ENCODE measurements around the gene RBPMS2.

RBPMS2 gene

DNA sequence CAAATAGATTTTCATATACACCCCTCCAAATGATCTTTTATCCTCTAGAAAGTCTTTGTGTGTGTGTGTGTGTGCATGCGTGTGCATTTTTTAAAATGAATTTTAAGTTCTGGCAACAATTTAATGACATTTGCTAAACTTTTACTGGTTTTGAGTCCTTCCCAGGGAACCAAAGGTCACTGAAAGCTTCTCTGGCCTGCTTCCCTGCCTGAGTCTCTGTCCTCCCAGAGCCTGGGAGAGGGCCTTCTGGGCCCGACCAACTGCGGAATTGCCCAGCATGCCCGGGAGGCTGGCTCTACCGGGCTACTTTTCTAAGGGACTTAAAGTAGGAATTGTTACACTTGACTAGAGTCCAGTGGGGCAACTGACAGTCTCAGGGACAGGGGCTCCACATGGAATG lies 7.4 kb upstream of the RBPMS2 start:
- DNase-seq, result no peak

DNA sequence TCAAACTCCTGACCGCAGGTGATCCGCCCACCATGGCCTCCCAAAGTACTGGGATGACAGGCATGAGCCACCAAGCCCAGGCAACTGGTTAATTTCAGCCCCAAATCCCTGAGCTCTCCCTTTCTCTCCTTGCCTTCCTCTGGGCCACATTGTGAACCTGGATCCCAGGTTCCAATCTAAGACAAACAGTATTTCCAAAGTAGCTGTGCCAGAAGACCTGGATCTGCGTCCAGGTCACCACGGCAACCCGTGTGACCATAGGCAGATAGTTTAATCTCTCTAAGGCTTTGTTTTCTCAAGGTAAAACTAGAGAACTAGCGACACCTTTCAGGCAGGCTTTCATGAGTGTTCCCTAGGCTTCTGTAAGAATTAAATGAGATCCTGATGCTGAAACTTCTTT lies 5.9 kb upstream of the RBPMS2 start:
- DNase-seq, result no peak

DNA sequence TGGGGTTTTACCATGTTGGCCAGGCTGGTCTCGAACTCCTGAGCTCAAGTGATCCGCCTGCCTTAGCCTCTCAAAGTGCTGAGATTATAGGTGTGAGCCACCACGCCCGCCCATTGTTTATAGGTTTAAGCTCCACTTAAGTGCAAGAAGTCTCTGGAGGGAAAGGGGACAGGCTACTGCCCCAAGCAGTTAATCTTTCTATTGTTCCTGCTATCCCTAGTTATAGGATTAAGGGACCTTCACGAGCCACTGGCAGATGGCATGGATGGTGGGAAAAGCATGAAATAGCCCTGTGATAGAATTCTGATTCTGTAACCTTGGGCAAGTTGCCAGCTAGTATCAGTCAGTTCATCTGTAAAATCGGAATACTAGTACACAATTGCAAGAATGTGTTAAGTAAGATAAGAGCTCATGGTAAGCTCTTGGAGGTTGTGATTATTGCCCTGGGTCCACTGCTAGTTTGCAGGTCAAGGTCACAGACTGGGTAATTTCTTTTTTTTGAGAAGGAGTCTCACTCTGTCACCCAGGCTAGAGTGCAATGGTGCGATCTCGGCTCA lies 5.3 kb upstream of the RBPMS2 start:
- DNase-seq, result no peak

DNA sequence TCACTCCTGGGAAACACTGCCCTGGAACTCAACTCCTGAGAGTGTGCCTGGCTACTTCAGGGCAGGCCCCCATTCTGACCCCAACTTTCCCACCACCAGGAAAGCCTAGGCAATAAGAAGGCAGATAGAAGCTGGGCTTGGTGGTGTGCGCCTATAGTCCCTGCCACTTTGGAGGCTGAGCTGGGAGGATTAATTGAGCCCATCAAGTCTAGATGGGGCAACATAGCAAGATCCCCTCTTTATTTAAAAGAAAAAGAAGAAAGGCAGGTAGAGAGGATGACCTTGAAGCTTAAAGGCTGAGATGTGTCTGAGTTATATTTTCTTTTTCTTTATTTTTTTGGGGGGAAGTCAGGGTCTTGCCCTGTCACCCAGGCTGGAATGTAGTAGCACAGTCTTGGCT lies 4.2 kb upstream of the RBPMS2 start:
- DNase-seq, result no peak

DNA sequence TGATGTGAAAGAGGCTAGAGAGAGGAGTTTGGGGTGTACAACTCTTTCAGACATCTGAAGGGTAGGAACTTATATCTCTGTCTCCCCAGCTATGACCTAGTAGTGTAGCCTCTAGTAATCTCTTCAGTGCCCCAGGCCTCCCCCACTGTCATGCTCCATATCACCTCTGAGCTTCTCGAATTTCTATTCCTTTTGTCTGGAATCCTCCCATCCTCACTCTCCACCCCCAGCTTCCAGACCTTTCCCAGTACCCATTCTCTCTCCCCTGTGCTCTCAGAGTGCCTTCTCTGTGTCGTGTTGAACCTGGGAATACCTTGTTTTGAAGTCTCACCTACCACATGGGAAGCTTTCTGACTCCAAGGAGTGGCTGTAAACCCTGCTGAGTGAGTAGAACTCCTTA lies 3.6 kb upstream of the RBPMS2 start:
- no peak for DNase-seq

DNA sequence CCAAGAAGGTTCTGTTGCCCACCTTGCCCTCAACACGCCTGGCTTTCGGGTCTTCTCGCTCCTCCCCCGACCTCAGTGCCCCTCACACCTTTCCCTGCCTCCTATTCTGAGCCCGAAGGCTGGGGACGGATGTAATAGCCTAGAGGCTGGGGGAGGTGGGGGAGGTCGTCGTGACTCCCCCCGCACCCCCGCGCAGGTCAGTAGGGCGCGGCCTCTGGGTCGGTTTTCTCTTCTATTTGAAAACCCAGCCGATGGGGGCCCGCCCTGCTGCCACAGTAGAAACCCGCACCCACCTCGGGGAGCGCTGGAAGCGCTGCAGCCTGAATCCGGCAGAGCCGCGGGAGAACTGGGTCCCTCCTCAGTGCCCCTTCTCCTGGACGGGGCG lies 1.0 kb upstream of the RBPMS2 start:
- DNase-seq, result no peak

DNA sequence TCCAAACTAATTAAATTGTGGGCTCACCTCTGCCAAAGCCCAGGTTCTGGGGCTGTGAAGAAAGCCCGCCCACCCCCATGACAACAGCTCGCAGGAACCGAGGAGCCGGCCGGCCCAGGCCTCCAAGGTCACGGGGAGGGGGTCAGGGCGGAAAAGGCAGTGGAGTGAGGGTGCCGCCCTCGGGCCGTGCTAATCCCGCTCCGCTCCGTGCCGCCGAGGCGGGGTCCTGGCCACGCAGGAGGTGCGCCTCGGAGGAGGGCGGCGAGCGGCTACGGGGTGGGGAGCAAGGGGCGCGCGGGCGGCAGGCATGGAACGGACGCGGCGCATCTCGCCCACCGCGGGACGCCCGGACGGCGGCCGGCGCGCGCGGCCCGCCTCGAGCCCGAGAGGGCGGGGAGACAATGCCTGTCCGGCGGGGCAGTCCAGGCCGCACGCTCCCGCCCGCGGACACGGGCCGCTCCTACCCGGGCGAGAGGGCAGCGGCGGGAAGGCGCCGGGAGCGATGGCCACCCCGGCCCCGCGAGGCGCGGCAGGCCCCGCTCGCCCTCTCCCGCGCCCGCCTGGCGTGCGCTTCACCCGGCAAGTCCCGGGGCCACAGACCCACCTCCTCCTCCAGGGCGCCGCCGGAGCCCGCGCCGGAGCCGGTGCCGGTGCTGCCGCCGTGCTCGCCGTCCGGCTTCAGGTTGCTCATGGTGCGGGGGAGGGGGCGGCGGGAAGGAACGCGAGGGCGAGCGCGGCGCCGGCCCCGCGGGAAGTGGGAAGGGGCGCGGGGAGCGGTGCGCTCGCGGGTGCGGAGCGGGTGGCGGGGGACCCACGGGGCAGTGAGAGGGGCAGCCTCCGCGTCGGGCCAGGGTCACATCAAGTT lies 528 bp downstream of the RBPMS2 start:
- peak; percentile 38 for DNase-seq

DNA sequence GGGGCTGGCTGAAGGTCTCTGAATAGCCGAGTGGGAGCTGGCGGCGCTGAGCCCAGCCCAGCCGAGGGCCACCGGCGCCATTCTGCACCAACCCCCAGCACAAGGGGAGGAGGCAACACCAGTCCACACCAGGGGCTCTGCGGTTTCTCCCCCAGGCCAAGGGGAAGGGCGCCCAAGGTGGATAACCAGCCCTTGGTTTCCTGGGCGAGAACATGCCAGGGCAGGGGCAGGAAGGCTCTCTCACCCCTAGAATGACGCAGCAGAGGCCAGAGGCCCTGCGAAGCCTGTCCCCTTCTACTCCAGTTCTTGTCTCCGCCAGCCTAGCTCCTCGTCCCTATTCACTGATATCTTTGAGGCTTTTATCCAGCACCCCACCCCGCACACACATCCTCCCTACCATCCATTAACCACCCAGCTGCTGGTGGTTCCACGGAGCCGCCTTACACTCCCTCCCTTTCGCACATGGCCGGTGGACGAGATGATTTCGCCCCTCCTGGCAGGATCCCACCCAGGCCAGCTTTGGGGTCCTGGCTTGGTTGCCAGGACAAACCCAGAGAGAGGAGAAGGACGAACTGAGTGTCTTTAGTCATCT lies 1.3 kb downstream of the RBPMS2 start:
- no peak for DNase-seq

DNA sequence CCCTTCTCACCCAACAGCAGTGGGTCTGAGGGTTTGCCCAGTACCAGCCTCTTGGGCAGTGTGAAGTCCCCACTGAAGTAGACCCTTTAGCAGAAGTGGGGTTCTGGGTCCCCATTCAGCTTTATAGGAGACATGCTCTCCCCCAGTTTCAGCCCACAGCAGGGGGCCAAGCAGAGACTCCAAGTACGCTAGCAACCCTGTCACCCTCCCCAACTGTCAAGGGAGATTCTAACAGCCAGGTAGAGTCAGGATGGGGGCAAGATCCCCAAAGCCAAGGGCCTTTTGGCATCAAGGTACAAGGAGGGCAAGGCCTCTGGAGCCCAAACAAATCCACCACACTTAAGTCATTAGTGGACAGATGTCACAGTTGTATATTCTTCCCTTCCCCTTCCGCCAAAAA lies 1.8 kb downstream of the RBPMS2 start:
- DNase-seq, result no peak

DNA sequence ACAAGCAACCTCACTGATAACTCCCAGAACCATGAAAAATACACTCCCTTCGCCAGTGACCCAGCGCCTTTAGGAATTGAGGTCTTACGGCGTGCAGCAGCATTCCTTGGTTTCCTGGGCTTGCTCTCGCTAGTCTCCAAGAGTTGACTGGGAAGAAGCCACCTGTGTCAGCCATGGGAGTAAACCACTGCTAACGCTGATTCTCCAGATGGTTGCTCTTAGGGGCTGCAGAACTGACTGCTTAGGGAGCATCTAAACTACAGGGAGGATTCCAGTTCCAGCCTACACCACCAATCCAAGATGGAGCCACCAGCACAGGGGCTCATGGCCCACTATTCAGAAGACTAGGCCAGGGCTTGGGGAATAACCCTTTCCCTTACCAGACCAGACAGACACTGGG lies 2.4 kb downstream of the RBPMS2 start:
- no peak for DNase-seq

DNA sequence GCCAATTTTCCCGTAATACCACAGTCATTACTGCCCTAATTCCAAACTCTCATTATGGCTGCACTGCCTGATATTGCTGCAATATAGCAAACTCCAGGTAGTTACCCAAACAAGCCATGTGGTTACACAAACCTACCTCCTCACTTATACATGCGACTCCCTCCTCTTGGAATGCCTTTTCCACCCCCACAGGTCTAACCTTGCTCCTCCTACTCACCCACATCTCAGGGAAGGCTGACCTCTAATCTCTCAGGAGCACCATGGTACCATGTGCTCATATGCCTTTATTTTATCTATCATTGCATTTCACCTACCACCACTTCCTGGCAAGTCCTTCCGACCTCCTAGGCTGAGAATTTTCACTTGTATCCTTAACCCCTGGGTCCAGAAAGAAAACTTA lies 2.9 kb downstream of the RBPMS2 start:
- no peak for DNase-seq

DNA sequence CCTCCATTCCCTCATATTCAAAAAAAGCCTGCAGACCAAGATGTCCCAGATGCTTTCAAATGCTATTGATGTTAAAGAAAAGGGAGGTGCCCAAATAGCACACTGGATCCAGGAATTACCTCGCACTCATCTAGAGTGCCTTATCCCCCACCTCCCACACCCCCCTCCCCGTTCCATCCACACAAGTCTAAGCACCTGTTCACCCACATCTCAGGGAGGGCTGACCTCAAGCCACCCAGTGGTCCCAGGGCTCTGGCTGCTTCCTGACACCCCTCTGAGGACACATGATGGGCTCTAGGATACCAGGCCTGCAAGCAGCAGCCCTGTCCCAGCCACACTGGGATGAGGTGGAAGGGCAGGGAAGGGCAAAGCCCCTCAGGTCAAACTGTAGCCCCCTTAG lies 4.8 kb downstream of the RBPMS2 start:
- DNase-seq, result no peak

DNA sequence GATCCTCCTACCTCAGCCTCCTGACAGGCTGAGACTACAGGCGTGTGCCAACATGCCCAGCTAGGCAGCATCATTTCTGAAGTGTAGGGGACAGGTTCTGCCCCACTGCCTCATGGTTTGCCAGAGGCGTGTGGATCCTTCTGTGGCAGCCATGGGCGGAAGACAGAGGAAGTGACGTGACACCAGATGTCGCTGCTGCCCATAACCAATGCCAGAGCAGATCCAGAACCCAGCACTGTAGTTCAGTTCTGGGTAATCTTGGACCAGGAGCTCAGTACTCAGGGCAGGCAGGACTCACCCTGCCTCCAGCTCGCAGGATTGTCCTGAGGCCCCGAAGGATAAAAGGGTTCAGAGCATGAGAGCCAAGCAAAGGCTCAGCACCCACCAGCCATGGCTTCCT lies 8.2 kb downstream of the RBPMS2 start:
- DNase-seq, result no peak

DNA sequence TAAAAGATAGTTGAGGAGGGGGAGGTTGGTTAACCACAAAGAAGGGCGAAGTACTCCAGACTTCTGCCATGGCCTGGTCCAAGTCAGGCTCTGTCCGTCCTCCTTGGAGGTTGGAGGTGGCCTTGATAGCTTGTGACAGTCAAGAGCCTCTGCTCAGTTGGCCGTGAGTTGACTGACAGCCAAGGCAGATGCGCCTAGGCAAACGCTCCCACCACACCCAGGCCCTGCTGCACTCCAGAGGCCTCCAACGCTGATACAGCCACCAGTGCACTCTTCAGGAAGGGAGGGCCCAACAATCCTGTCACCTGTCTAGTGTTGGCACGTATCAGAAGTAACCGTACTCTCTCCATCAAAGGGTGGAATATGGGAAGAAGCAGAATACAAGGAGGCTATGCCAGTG lies 9.3 kb downstream of the RBPMS2 start:
- no peak for DNase-seq

DNA sequence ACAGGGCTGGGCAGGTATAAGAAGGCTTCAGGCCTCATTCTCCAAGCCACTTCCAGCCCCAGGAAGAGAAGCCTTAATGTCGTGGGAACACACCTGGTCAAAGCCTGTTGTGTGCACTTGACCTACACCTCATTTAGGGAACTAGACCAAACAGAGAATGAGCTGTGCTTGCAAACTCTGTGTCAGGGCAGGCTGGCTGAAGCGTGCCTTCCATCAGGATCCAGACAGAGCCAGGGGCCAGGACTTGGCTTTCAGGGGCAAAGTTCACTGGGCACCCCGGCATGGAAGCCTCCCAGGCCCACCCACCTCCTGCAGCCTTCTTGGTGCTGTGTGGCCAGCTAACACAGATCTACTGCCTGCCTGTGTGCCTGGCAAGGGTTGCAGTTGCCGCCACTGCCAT lies 11.5 kb downstream of the RBPMS2 start:
- DNase-seq, result no peak

DNA sequence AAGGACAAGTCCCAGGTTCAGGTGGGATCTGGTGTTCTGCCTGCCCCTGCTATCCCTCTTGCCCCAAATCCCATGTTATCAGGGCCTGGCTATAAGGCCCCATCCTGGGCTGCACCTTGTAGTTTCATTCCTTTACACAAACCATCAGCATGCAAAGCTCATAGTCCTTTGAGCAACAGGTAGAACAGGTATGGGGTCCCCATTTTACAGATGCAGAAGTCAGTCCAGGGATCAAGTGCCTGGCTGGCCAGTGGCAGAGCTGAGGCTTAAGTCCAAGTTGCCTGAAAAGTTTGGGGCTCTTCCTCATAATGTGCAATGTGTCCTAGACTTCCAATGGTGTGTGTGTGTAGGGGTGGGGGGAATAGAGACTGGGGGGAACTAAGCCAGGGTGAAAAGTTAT lies 11.9 kb downstream of the RBPMS2 start:
- no peak for DNase-seq

DNA sequence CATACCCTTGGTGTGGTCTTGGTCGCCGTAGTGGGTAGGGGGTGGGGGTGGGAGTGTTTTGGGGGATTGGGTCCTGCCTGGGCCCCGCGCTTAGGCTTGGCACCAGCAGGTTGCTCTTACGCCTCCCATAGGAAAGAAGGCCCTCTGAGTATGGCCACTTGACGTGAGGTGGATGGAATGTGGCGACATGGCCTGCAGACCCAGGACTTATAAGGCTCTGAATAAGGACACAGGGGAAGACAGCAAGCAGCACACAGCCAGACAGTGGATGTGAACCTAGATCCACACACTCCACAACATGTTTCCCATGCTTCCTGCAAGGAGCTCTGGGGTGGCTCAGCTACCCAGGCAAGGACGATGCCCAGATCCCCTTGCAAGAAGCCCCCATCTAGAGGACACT lies 12.4 kb downstream of the RBPMS2 start:
- no peak for DNase-seq

DNA sequence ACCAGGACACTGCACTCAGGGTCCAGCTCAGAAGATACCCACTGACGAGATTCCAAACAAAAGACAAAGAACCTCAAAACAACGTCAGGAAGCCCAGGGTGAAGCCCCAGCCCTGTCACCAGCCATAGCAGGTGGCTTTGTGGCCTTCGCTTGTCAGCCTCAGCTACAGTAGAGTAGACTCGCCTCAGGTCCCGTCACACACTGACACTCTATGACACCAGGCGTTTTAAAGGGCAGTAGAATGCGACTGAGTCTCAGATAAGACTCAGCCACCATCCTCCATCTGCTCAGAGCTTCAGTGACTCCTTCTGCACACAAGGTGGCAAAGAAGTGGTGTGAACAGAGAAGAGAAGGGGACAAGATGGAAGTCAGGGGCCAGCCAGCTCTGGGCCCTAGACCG lies 12.8 kb downstream of the RBPMS2 start:
- no peak for DNase-seq

DNA sequence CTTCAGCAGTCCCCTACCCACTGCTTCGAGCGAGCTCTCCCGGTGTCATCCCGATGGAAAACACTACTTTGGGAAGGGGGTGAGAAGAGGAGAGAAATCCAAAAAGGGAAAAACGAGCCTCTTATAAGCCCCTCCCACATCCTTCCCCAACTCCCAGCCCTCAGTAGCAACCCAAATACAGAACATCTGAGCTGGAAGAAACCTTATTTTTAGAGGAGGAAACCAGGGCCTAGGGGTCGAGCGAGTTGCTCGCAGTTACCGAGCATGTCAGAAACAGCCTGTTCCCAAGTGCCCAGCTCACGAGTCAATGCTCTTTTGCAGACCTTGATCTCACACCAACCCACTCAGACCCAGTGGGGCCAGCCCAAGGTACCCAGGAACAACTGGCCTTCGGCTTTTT lies 14.2 kb downstream of the RBPMS2 start:
- DNase-seq, result no peak

DNA sequence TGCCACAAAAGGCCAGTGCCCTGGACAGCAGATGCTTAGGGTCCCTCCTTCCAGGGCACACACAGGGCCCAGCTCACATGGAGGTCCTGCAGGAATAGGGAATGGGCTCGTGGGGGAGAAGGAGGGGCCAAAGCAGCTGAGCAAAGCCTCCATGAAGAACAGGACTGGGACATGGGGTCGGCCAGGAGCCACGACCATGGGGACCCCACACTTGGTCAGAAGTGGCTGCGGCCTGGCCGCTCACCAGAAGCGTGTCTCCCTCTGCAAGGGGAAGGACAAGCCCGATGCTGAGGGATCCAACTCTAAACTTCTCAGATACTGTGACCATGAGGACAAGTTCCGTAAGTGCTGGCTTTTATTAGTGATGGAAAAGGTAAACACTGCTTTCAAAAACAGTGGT lies 15.3 kb downstream of the RBPMS2 start:
- no peak for DNase-seq

DNA sequence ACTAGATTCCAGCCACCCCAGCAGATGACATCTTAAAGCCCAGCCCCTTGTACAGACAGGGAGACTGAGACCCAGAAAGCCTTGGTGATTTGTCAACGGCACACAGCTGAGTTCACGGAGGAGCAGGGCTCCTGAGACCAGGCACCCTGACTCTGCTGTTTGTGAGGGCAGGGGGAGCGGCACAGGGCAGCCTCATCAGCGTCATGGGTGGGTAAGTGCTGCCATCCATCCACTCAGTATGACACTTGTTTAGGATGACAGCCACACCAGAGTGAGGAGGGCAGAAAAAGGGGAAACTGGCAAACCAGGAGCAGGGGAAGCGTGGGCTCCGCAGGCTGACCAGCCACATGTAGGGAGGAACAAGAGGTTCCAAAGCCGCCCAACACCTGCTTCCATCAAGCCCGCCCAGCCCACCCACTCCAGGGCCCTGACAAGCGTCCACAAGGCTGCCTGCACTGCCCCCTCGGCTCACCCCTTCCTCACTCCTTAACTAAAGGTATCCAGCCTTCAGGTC lies 19.9 kb downstream of the RBPMS2 start:
- no peak for DNase-seq

DNA sequence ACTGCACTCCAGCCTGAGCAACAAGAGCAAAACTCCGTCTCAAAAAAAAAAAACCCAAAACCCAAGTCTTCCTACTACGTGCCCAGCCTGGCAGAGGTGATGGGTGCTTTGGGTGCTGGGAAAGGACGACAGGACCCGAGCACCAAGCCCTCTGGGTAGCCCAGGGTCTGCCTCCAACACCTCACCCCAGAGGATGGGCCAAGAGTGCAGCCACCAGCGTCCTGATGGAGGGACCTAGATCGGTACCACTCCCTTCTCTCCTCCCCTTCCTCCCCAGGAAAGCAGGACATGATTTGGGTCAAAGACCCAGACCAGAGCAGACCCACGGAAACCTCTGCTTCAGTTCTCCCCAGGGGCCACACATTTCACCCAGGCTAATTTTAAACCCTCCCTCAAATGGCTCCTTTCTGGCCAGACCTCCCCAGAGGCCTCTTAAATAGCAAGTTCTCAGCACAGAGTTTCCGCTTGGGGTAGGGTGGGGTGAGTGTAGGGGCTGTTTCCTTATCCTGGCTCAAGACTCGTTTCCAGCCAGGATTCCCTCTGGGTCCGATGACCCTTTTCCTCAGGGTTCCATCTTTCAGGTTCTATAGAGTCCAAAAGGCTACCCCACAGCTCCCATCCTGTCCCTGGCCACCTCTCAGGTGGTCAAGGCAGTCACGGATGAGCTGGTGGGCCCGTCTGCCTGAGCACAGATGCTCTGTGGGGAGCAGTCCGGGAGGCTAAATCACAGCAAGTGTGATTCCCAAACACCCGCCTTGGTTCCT lies 20.5 kb downstream of the RBPMS2 start:
- DNase-seq, result no peak

DNA sequence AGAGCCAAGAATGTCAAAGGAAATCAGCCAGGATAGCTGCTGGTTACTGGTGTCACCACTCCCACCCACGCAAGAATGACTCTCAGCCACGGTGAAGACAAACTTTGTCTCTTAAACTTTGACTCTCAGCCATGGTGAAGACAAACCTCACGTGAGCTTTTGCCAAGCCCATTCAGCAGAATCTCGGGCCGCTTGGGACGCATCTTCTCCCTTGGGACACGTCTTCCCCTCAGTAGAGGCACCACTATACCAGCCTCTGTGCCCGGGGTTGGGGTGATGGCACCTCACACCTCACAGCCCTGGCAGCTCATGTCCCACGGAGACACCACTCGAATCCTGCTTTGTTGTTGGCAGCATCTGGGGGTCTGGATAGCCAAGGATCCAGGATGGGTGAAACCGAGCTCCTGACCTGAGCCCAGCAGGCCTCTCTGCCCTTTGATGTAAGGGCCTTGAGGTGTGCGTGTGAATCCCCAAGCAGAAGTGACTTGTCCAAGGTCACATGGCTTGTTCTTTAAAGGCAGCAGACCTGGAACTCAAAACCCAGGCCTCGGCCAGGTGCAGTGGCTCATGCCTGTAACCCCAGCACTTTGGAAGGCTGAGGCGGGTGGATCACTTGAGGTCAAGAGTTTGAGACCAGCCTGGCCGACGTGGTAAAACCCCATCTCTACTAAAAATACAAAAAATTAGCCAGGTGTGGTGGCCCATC lies 21.8 kb downstream of the RBPMS2 start:
- no peak for DNase-seq
